ENCODE data around the gene LRP4. TPM values are rescaled to one million over a fixed set of nuclear protein-coding genes. Genes with fewer than 3 reads are reported as not detected.

LRP4 gene
- total and polyA plus RNA-seq, 2 of the 13 experiments (the other 11 are each of a cell fraction or from before 2014, with no cell fraction given), result 4.7 to 13.3 TPM

DNA sequence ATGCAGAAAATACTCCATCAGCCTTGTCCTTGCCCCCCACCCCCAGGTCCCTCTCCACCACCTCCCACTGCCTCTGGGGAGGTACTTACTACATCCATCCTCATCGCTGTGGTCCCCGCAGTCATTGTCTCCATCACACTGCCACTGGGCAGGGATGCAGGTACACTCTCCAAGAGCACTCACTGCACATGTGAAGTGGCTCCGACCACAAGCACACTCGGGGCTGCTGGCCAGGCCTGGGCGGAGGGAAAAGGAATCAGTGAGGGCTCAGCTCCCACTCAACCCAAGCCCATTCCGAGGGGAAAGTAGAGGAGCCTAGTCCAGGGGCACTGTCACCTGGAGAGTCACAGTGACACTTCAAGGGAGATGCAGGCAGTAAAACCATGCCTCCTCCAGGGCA, 15.7 kb downstream of the LRP4 start (continued):
- TF ChIP-seq, protein P1, sequence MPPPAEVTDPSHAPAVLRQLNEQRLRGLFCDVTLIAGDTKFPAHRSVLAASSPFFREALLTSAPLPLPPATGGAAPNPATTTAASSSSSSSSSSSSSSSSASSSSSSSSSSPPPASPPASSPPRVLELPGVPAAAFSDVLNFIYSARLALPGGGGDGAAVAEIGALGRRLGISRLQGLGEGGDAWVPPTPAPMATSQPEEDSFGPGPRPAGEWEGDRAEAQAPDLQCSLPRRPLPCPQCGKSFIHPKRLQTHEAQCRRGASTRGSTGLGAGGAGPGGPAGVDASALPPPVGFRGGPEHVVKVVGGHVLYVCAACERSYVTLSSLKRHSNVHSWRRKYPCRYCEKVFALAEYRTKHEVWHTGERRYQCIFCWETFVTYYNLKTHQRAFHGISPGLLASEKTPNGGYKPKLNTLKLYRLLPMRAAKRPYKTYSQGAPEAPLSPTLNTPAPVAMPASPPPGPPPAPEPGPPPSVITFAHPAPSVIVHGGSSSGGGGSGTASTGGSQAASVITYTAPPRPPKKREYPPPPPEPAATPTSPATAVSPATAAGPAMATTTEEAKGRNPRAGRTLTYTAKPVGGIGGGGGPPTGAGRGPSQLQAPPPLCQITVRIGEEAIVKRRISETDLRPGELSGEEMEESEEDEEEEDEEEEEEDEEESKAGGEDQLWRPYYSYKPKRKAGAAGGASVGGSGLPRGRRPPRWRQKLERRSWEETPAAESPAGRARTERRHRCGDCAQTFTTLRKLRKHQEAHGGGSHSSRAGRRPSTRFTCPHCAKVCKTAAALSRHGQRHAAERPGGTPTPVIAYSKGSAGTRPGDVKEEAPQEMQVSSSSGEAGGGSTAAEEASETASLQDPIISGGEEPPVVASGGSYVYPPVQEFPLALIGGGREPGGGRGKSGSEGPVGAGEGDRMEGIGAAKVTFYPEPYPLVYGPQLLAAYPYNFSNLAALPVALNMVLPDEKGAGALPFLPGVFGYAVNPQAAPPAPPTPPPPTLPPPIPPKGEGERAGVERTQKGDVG (CRISPR knock-in tag; IDR thresholded peaks at IDR 0.05; ENCODE audit: borderline replicate concordance), result no peak
- TF ChIP-seq KAT2B (IDR thresholded peaks at IDR 0.05; ENCODE audit: borderline replicate concordance, low read depth, low read length) (no peak), ZNF577 (CRISPR knock-in tag; IDR thresholded peaks at IDR 0.05; ENCODE audit: borderline replicate concordance, low read depth) (no peak), NFKB2 (CRISPR knock-in tag; IDR thresholded peaks at IDR 0.05; ENCODE audit: borderline replicate concordance) (no peak), NFIB (CRISPR knock-in tag; IDR thresholded peaks at IDR 0.05; ENCODE audit: borderline replicate concordance) (no peak), ZNF713 (CRISPR knock-in tag; IDR thresholded peaks at IDR 0.05) (no peak)

DNA sequence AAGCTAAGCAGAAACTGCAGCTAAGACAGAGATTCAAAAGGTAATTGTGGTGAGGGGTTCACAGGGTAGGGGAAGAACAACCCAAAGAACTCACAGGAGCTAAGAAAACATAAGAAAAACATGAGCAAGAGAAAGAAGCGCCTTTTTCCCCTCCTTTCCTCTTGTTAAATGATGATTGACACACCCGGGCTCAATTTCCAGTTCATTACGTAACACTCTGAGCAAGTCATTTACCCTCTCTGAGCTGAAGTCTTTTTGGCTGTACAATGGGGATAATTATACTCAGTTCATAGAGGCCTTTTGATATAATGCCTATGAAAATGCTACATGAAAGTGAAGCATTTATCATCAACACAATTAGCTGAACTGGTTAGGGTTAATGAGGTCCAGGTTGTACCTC, 17.2 kb downstream of the LRP4 start:
- no TSS peak for BruUV-seq (replicated peaks)
- Histone ChIP-seq H3K36me3 (replicated peaks in 1 of 2; ENCODE audit: control insufficient read depth in 1 of 2, insufficient read depth in 2 of 2, low read length in 2 of 2) (peaks cover 7 to 31% of the 10 kb centered on the region in 2 experiments; a peak in 4 of 5 replicates), H3K27ac (ENCODE audit: extremely low read length, insufficient read depth, low read length) (no peak overlapping the region), H3K9ac (ENCODE audit: insufficient read depth, low read depth, low read length) (no peak overlapping the region), H3K4me1 (ENCODE audit: insufficient read depth, low read length) (no peaks in the 10 kb centered on the region), H3K9me3 (ENCODE audit: low read length) (no peaks in the 10 kb centered on the region), H3K4me2 (ENCODE audit: low read depth, low read length) (no peak overlapping the region), H2AFZ (ENCODE audit: low read length) (no peak overlapping the region), H3K79me2 (ENCODE audit: insufficient read depth, low read length) (no peaks in the 10 kb centered on the region), H4K20me1 (ENCODE audit: insufficient read depth, low read length) (no peaks in the 10 kb centered on the region), H3K27me3 (ENCODE audit: control insufficient read depth in 1 of 2, insufficient read depth in 2 of 2, low read length in 2 of 2) (no peaks in the 10 kb centered on the region), H3K4me3 (replicated peaks in 1 of 3; ENCODE audit: insufficient read depth in 1 of 3, low read depth in 2 of 3, low read length in 3 of 3) (no peak overlapping the region)
- intact Hi-C loops (cut with micrococcal nuclease; ENCODE audit: unreplicated experiment), result no loop called here
- 77% methylated on average over 3 of the region's 3 CpGs for WGBS (ENCODE audit: low lambda C conversion rate)
- ATAC-seq (no peak), DNase-seq (ENCODE audit: low spot score) (no peak), FAIRE-seq (no peak)
- POLR2A ChIA-PET, result no interaction called here
- CTCF ChIA-PET (ENCODE audit: low intra/inter-chr PET ratio, low total read pairs), result no interaction called here
- TF ChIP-seq, protein P2, sequence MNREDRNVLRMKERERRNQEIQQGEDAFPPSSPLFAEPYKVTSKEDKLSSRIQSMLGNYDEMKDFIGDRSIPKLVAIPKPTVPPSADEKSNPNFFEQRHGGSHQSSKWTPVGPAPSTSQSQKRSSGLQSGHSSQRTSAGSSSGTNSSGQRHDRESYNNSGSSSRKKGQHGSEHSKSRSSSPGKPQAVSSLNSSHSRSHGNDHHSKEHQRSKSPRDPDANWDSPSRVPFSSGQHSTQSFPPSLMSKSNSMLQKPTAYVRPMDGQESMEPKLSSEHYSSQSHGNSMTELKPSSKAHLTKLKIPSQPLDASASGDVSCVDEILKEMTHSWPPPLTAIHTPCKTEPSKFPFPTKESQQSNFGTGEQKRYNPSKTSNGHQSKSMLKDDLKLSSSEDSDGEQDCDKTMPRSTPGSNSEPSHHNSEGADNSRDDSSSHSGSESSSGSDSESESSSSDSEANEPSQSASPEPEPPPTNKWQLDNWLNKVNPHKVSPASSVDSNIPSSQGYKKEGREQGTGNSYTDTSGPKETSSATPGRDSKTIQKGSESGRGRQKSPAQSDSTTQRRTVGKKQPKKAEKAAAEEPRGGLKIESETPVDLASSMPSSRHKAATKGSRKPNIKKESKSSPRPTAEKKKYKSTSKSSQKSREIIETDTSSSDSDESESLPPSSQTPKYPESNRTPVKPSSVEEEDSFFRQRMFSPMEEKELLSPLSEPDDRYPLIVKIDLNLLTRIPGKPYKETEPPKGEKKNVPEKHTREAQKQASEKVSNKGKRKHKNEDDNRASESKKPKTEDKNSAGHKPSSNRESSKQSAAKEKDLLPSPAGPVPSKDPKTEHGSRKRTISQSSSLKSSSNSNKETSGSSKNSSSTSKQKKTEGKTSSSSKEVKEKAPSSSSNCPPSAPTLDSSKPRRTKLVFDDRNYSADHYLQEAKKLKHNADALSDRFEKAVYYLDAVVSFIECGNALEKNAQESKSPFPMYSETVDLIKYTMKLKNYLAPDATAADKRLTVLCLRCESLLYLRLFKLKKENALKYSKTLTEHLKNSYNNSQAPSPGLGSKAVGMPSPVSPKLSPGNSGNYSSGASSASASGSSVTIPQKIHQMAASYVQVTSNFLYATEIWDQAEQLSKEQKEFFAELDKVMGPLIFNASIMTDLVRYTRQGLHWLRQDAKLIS (CRISPR knock-in tag; IDR thresholded peaks at IDR 0.05), result no peak
- TF ChIP-seq HMGXB3 (CRISPR knock-in tag; IDR thresholded peaks at IDR 0.05; ENCODE audit: borderline replicate concordance), result no peak
- TF ChIP-seq CEBPB (IDR thresholded peaks at IDR 0.05; ENCODE audit: borderline replicate concordance, low read depth, low read length), result peak; percentile 54
- TF ChIP-seq, protein P3, sequence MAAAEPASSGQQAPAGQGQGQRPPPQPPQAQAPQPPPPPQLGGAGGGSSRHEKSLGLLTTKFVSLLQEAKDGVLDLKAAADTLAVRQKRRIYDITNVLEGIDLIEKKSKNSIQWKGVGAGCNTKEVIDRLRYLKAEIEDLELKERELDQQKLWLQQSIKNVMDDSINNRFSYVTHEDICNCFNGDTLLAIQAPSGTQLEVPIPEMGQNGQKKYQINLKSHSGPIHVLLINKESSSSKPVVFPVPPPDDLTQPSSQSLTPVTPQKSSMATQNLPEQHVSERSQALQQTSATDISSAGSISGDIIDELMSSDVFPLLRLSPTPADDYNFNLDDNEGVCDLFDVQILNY (CRISPR knock-in tag; conservative IDR thresholded peaks at IDR 0.05), result no peak
- in situ Hi-C loops (cut with HindIII; ENCODE audit: extremely low pct_ligation_motif_present, low pct_unique_long_range_greater_than_20kb), result no loop called here

All from HepG2 (cell line).